HG02798 (cell line): ENCODE results near the gene OSBPL1A.

Experiments used
- ATAC-seq: cut with Tn5 transposase; IDR thresholded peaks from one replicate; pipeline ENCODE4 v1.9.1; 2021; ENCODE audit warnings: mild to moderate bottlenecking; ENCODE audit not compliant: unreplicated experiment, poor library complexity

The OSBPL1A gene

GRCh38 chr18:24196764-24197163, 200.9 kb downstream of the OSBPL1A start:
- no peak for ATAC-seq

GRCh38 chr18:24195296-24196053, 202.1 kb downstream of the OSBPL1A start:
- ATAC-seq, result no peak

GRCh38 chr18:24190590-24190989, 207.0 kb downstream of the OSBPL1A start:
- ATAC-seq, result no peak

- no peak for ATAC-seq
Measured at GRCh38 chr18:24189664-24190346, 207.8 kb downstream of the OSBPL1A start.

- peak; percentile 77 for ATAC-seq
Measured at GRCh38 chr18:24189007-24189528, 208.6 kb downstream of the OSBPL1A start.

- ATAC-seq, result no peak
Measured at GRCh38 chr18:24188120-24188519, 209.5 kb downstream of the OSBPL1A start.

GRCh38 chr18:24187689-24188088, 209.9 kb downstream of the OSBPL1A start:
- no peak for ATAC-seq

- peak; percentile 54 for ATAC-seq
Measured at GRCh38 chr18:24187049-24187448, 210.6 kb downstream of the OSBPL1A start.

- no peak for ATAC-seq
Measured at GRCh38 chr18:24185805-24186204, 211.8 kb downstream of the OSBPL1A start.

GRCh38 chr18:24181806-24182205, 215.8 kb downstream of the OSBPL1A start:
- no peak for ATAC-seq

GRCh38 chr18:24180048-24180447, 217.6 kb downstream of the OSBPL1A start:
- ATAC-seq, result no peak

- ATAC-seq, result no peak
Measured at GRCh38 chr18:24177499-24178133, 220.0 kb downstream of the OSBPL1A start.

GRCh38 chr18:24176727-24177416, 220.8 kb downstream of the OSBPL1A start:
- peak; percentile 86 for ATAC-seq

GRCh38 chr18:24173997-24174396, 223.6 kb downstream of the OSBPL1A start:
- no peak for ATAC-seq

GRCh38 chr18:24170360-24170759, 227.3 kb downstream of the OSBPL1A start:
- ATAC-seq, result no peak

GRCh38 chr18:24168496-24168895, 229.1 kb downstream of the OSBPL1A start:
- ATAC-seq, result no peak

GRCh38 chr18:24161304-24161703, 236.3 kb downstream of the OSBPL1A start:
- ATAC-seq, result no peak

- no peak for ATAC-seq
Measured at GRCh38 chr18:24160086-24160485, 237.5 kb downstream of the OSBPL1A start.

- ATAC-seq, result no peak
Measured at GRCh38 chr18:24157855-24158254, 239.8 kb downstream of the OSBPL1A start.

- no peak for ATAC-seq
Measured at GRCh38 chr18:24153397-24153796, 244.2 kb downstream of the OSBPL1A start.
